ENCODE data around the gene PPP4C.

Gene PPP4C

GRCh38 chr16:30075503-30076275 is at the start of gene PPP4C:
PPP4C (plus strand) TSS chr16:30075994; CDS start chr16:30076378, 384 bp downstream.
- no peaks in the 10 kb centered on the region for H3K9me3 ChIP-seq (ENCODE audit: control insufficient read depth in 1 of 2, low read length in 2 of 2)
- peaks cover 12 to 33% of the 10 kb centered on the region in 2 donors for H3K4me1 ChIP-seq (ENCODE audit: control insufficient read depth in 1 of 2, insufficient read depth in 2 of 2, low read length in 2 of 2)
- peak within 1 kb of the TSS; percentile 89 to 91 for H3K4me3 ChIP-seq (ENCODE audit: low read depth in 1 of 2, low read length in 2 of 2)
- no peaks in the 10 kb centered on the region for H3K27me3 ChIP-seq (ENCODE audit: low read depth, low read length)
- peak within 1 kb of the TSS; percentile 88 for H3K27ac ChIP-seq (ENCODE audit: low read length)
- peaks cover 30 to 46% of the 10 kb centered on the region in 2 donors for H3K36me3 ChIP-seq (ENCODE audit: control insufficient read depth in 1 of 2, insufficient read depth in 2 of 2, low read length in 2 of 2)

GRCh38 chr16:30026449-30026848 is 49.3 kb upstream of the PPP4C start:
- Histone ChIP-seq H3K4me3 (ENCODE audit: low read depth in 1 of 2, low read length in 2 of 2) (no peak overlapping the region), H3K4me1 (ENCODE audit: control insufficient read depth in 1 of 2, insufficient read depth in 2 of 2, low read length in 2 of 2) (peaks cover 0 to 13% of the 10 kb centered on the region in 2 donors), H3K27ac (ENCODE audit: low read length) (no peak overlapping the region), H3K27me3 (ENCODE audit: low read depth, low read length) (peaks cover 23% of the 10 kb centered on the region), H3K36me3 (ENCODE audit: control insufficient read depth in 1 of 2, insufficient read depth in 2 of 2, low read length in 2 of 2) (no peaks in the 10 kb centered on the region), H3K9me3 (ENCODE audit: control insufficient read depth in 1 of 2, low read length in 2 of 2) (no peaks in the 10 kb centered on the region)

GRCh38 chr16:30027588-30028437 is 48.0 kb upstream of the PPP4C start:
- no peak overlapping the region for H3K4me3 ChIP-seq (ENCODE audit: low read depth in 1 of 2, low read length in 2 of 2)
- H3K36me3 ChIP-seq (ENCODE audit: control insufficient read depth in 1 of 2, insufficient read depth in 2 of 2, low read length in 2 of 2): no peaks in the 10 kb centered on the region
- H3K9me3 ChIP-seq (ENCODE audit: control insufficient read depth in 1 of 2, low read length in 2 of 2): no peaks in the 10 kb centered on the region
- H3K27ac ChIP-seq (ENCODE audit: low read length): no peak overlapping the region
- peaks cover 33% of the 10 kb centered on the region for H3K27me3 ChIP-seq (ENCODE audit: low read depth, low read length)
- H3K4me1 ChIP-seq (ENCODE audit: control insufficient read depth in 1 of 2, insufficient read depth in 2 of 2, low read length in 2 of 2): peaks cover 0 to 12% of the 10 kb centered on the region in 2 donors

- peaks cover 0 to 12% of the 10 kb centered on the region in 2 donors for H3K4me1 ChIP-seq (ENCODE audit: control insufficient read depth in 1 of 2, insufficient read depth in 2 of 2, low read length in 2 of 2)
- no peak overlapping the region for H3K27ac ChIP-seq (ENCODE audit: low read length)
- H3K27me3 ChIP-seq (ENCODE audit: low read depth, low read length): peaks cover 38% of the 10 kb centered on the region
- no peak overlapping the region for H3K4me3 ChIP-seq (ENCODE audit: low read depth in 1 of 2, low read length in 2 of 2)
- no peaks in the 10 kb centered on the region for H3K36me3 ChIP-seq (ENCODE audit: control insufficient read depth in 1 of 2, insufficient read depth in 2 of 2, low read length in 2 of 2)
- no peaks in the 10 kb centered on the region for H3K9me3 ChIP-seq (ENCODE audit: control insufficient read depth in 1 of 2, low read length in 2 of 2)
Observed at GRCh38 chr16:30028438-30029076, 47.2 kb upstream of the PPP4C start.

GRCh38 chr16:30030011-30030685 is 45.6 kb upstream of the PPP4C start:
- Histone ChIP-seq H3K27ac (ENCODE audit: low read length) (no peak overlapping the region), H3K4me1 (ENCODE audit: control insufficient read depth in 1 of 2, insufficient read depth in 2 of 2, low read length in 2 of 2) (peaks cover 0 to 12% of the 10 kb centered on the region in 2 donors), H3K36me3 (ENCODE audit: control insufficient read depth in 1 of 2, insufficient read depth in 2 of 2, low read length in 2 of 2) (no peaks in the 10 kb centered on the region), H3K9me3 (ENCODE audit: control insufficient read depth in 1 of 2, low read length in 2 of 2) (no peaks in the 10 kb centered on the region), H3K27me3 (ENCODE audit: low read depth, low read length) (peaks cover 41% of the 10 kb centered on the region), H3K4me3 (ENCODE audit: low read depth in 1 of 2, low read length in 2 of 2) (no peak overlapping the region)

- Histone ChIP-seq H3K36me3 (ENCODE audit: control insufficient read depth in 1 of 2, insufficient read depth in 2 of 2, low read length in 2 of 2) (no peaks in the 10 kb centered on the region), H3K9me3 (ENCODE audit: control insufficient read depth in 1 of 2, low read length in 2 of 2) (no peaks in the 10 kb centered on the region), H3K27me3 (ENCODE audit: low read depth, low read length) (peaks cover 41% of the 10 kb centered on the region), H3K27ac (ENCODE audit: low read length) (no peak within 1 kb of the TSS), H3K4me3 (ENCODE audit: low read depth in 1 of 2, low read length in 2 of 2) (peak within 1 kb of the TSS in 1 of 2 donors; percentile 32), H3K4me1 (ENCODE audit: control insufficient read depth in 1 of 2, insufficient read depth in 2 of 2, low read length in 2 of 2) (peaks cover 0 to 12% of the 10 kb centered on the region in 2 donors)
Observed at GRCh38 chr16:30030841-30031413, 44.9 kb upstream of the PPP4C start, which contains the start of gene TLCD3B. TLCD3B (minus strand) TSS chr16:30031271; CDS start chr16:30030527, 744 bp downstream.

GRCh38 chr16:30031477-30031918 is 44.3 kb upstream of the PPP4C start:
- H3K36me3 ChIP-seq (ENCODE audit: control insufficient read depth in 1 of 2, insufficient read depth in 2 of 2, low read length in 2 of 2): no peaks in the 10 kb centered on the region
- peaks cover 41% of the 10 kb centered on the region for H3K27me3 ChIP-seq (ENCODE audit: low read depth, low read length)
- no peak overlapping the region for H3K27ac ChIP-seq (ENCODE audit: low read length)
- H3K4me1 ChIP-seq (ENCODE audit: control insufficient read depth in 1 of 2, insufficient read depth in 2 of 2, low read length in 2 of 2): peaks cover 0 to 12% of the 10 kb centered on the region in 2 donors
- peak overlapping the region in 1 of 2 donors; percentile 32 for H3K4me3 ChIP-seq (ENCODE audit: low read depth in 1 of 2, low read length in 2 of 2)
- H3K9me3 ChIP-seq (ENCODE audit: control insufficient read depth in 1 of 2, low read length in 2 of 2): no peaks in the 10 kb centered on the region

- Histone ChIP-seq H3K4me1 (ENCODE audit: control insufficient read depth in 1 of 2, insufficient read depth in 2 of 2, low read length in 2 of 2) (peaks cover 0 to 12% of the 10 kb centered on the region in 2 donors), H3K9me3 (ENCODE audit: control insufficient read depth in 1 of 2, low read length in 2 of 2) (no peaks in the 10 kb centered on the region), H3K27ac (ENCODE audit: low read length) (no peak overlapping the region), H3K4me3 (ENCODE audit: low read depth in 1 of 2, low read length in 2 of 2) (no peak overlapping the region), H3K36me3 (ENCODE audit: control insufficient read depth in 1 of 2, insufficient read depth in 2 of 2, low read length in 2 of 2) (no peaks in the 10 kb centered on the region), H3K27me3 (ENCODE audit: low read depth, low read length) (peaks cover 37% of the 10 kb centered on the region)
Observed at GRCh38 chr16:30032083-30032819, 43.5 kb upstream of the PPP4C start.

- Histone ChIP-seq H3K4me3 (ENCODE audit: low read depth in 1 of 2, low read length in 2 of 2) (no peak overlapping the region), H3K27ac (ENCODE audit: low read length) (no peak overlapping the region), H3K4me1 (ENCODE audit: control insufficient read depth in 1 of 2, insufficient read depth in 2 of 2, low read length in 2 of 2) (peaks cover 0 to 12% of the 10 kb centered on the region in 2 donors), H3K27me3 (ENCODE audit: low read depth, low read length) (peaks cover 35% of the 10 kb centered on the region), H3K9me3 (ENCODE audit: control insufficient read depth in 1 of 2, low read length in 2 of 2) (no peaks in the 10 kb centered on the region), H3K36me3 (ENCODE audit: control insufficient read depth in 1 of 2, insufficient read depth in 2 of 2, low read length in 2 of 2) (no peaks in the 10 kb centered on the region)
Observed at GRCh38 chr16:30033270-30033669, 42.5 kb upstream of the PPP4C start.

GRCh38 chr16:30040221-30040620 is 35.6 kb upstream of the PPP4C start:
- no peaks in the 10 kb centered on the region for H3K4me1 ChIP-seq (ENCODE audit: control insufficient read depth in 1 of 2, insufficient read depth in 2 of 2, low read length in 2 of 2)
- H3K9me3 ChIP-seq (ENCODE audit: control insufficient read depth in 1 of 2, low read length in 2 of 2): no peaks in the 10 kb centered on the region
- no peaks in the 10 kb centered on the region for H3K27me3 ChIP-seq (ENCODE audit: low read depth, low read length)
- no peak overlapping the region for H3K4me3 ChIP-seq (ENCODE audit: low read depth in 1 of 2, low read length in 2 of 2)
- H3K27ac ChIP-seq (ENCODE audit: low read length): no peak overlapping the region
- H3K36me3 ChIP-seq (ENCODE audit: control insufficient read depth in 1 of 2, insufficient read depth in 2 of 2, low read length in 2 of 2): no peaks in the 10 kb centered on the region
